ENCODE measurements around the gene BACE2. TPM values are rescaled to one million over a fixed set of nuclear protein-coding genes. Genes with fewer than 3 reads are reported as not detected.

Gene BACE2
- total RNA-seq, 1 experiment from 2014 or later: 40.8 TPM

- no peak overlapping the region for H3K4me2 ChIP-seq
- no peaks in the 10 kb centered on the region for H3K9me3 ChIP-seq (ENCODE audit: insufficient read depth, low read depth)
- H3K27me3 ChIP-seq (ENCODE audit: insufficient read depth, low read depth): no peaks in the 10 kb centered on the region
- no peak overlapping the region for H3K4me3 ChIP-seq
- CTCF ChIA-PET: no interaction called here
- no TSS peak for BruUV-seq (replicated peaks)
- POLR2A ChIA-PET (ENCODE audit: unreplicated experiment): no interaction called here
- H4K20me1 ChIP-seq (ENCODE audit: insufficient read depth): no peaks in the 10 kb centered on the region
- no peaks in the 10 kb centered on the region for H3K79me2 ChIP-seq (ENCODE audit: low read depth)
- H3K4me1 ChIP-seq (replicated peaks; ENCODE audit: insufficient read depth): no peaks in the 10 kb centered on the region
- intact Hi-C loops (cut with micrococcal nuclease; ENCODE audit: unreplicated experiment): no loop called here
- DNase-seq: no peak
- no peaks in the 10 kb centered on the region for H3K36me3 ChIP-seq (ENCODE audit: low read depth)
- no peaks in the 10 kb centered on the region for H3F3A ChIP-seq (ENCODE audit: insufficient read depth, low read depth)
- TF ChIP-seq CTCF (conservative IDR thresholded peaks at IDR 0.05) (no peak), EZH2 (IDR thresholded peaks at IDR 0.05; ENCODE audit: low read depth) (no peak)
- H3K27ac ChIP-seq: no peak overlapping the region
- no peaks in the 10 kb centered on the region for H3K9me2 ChIP-seq (ENCODE audit: insufficient read depth)
- H2AFZ ChIP-seq: no peak overlapping the region
Observed at GRCh38 chr21:41294548-41295231, 126.7 kb downstream of the BACE2 start.

DNA sequence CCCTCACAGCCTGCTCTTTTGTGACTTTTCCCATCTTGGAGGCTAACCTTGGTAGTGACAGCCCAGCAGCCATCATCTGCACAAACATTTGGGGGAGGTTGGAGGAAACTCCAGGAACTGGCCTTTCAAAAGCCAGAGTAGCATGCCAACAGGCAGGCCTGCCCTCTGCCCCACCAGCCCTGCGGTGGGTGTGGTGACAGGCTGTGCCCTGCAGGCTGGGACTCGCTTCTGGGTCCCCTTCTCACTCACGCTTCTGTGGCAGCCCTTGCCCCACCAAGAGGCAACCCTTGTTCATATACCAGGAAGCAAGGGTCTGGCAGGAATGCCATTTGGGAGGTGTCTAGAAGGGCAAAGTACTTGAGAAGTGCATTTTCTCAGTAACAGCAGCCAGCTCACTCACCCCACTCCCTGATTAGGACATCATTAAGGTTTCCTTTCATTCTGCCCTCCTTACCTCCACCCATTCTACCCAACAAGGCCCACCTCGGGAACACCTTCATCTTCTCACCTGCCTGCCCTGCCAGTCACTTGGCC is 127.8 kb downstream of the BACE2 start:
- Histone ChIP-seq H2AFZ (no peak overlapping the region), H3F3A (ENCODE audit: insufficient read depth, low read depth) (no peaks in the 10 kb centered on the region), H3K79me2 (ENCODE audit: low read depth) (no peaks in the 10 kb centered on the region), H3K9me3 (ENCODE audit: insufficient read depth, low read depth) (no peaks in the 10 kb centered on the region), H3K27ac (no peak overlapping the region), H3K9me2 (ENCODE audit: insufficient read depth) (no peaks in the 10 kb centered on the region), H3K4me1 (replicated peaks; ENCODE audit: insufficient read depth) (no peaks in the 10 kb centered on the region), H3K36me3 (ENCODE audit: low read depth) (no peaks in the 10 kb centered on the region), H4K20me1 (ENCODE audit: insufficient read depth) (no peaks in the 10 kb centered on the region), H3K4me2 (no peak overlapping the region), H3K4me3 (no peak overlapping the region), H3K27me3 (ENCODE audit: insufficient read depth, low read depth) (no peaks in the 10 kb centered on the region)
- no TSS peak for BruUV-seq (replicated peaks)
- POLR2A ChIA-PET (ENCODE audit: unreplicated experiment): interaction anchor here (0.5 kb wide), 1 partner anchor 23 kb away, joined by 5 read pairs; no protein-coding TSS in a partner anchor
- intact Hi-C loops (cut with micrococcal nuclease; ENCODE audit: unreplicated experiment): no loop called here
- TF ChIP-seq EZH2 (IDR thresholded peaks at IDR 0.05; ENCODE audit: low read depth): no peak
- no peak for TF ChIP-seq CTCF (conservative IDR thresholded peaks at IDR 0.05)
- DNase-seq: peak; percentile 13 to 49
- CTCF ChIA-PET: no interaction called here

- no peaks in the 10 kb centered on the region for H3F3A ChIP-seq (ENCODE audit: insufficient read depth, low read depth)
- no peaks in the 10 kb centered on the region for H3K36me3 ChIP-seq (ENCODE audit: low read depth)
- H2AFZ ChIP-seq: no peak overlapping the region
- no peaks in the 10 kb centered on the region for H3K9me2 ChIP-seq (ENCODE audit: insufficient read depth)
- no peak for TF ChIP-seq EZH2 (IDR thresholded peaks at IDR 0.05; ENCODE audit: low read depth)
- DNase-seq: no peak
- no peaks in the 10 kb centered on the region; the same call in 1 of the 2 replicates for H3K27me3 ChIP-seq (ENCODE audit: insufficient read depth, low read depth)
- H3K4me2 ChIP-seq: no peak overlapping the region
- BruUV-seq (replicated peaks): no TSS peak
- H3K27ac ChIP-seq: no peak overlapping the region
- no peaks in the 10 kb centered on the region for H3K4me1 ChIP-seq (replicated peaks; ENCODE audit: insufficient read depth)
- ChIA-PET CTCF (no interaction called here), POLR2A (ENCODE audit: unreplicated experiment) (no interaction called here)
- H4K20me1 ChIP-seq (ENCODE audit: insufficient read depth): no peaks in the 10 kb centered on the region
- H3K9me3 ChIP-seq (ENCODE audit: insufficient read depth, low read depth): no peaks in the 10 kb centered on the region
- intact Hi-C loops (cut with micrococcal nuclease; ENCODE audit: unreplicated experiment): no loop called here
- no peak overlapping the region for H3K4me3 ChIP-seq
- H3K79me2 ChIP-seq (ENCODE audit: low read depth): no peaks in the 10 kb centered on the region
Observed at GRCh38 chr21:41302976-41303375, 135.0 kb downstream of the BACE2 start.
